Measurements from ENCODE around the gene TMEM185B.
A peak's percentile ranks its signal among the peaks of the same experiment; 100 is the strongest.

Gene TMEM185B

DNA sequence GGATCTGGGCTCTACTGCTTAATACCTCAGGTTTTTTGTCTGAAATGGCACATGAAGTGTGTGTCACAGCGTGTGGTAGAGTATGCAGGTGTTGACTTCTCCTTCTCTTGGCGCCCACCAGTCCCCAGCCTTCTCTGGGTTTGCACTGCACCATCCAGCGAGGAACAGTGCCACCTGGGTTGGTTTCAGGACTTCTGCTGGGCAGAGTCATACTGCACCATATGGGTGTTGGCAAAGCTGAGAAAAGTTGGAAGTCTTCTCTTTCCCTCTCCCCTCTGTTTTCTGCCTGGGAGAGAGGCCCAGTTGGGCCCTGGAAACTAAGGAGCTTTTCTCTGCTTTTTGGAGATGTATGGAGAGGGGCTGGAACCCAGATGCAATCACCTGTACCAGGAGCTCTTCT is 43.8 kb downstream of the TMEM185B start:
- Histone ChIP-seq H3K9me3 (no peaks in the 10 kb centered on the region), H3K4me1 (ENCODE audit: control insufficient read depth in 1 of 2, insufficient read depth in 1 of 2, low read depth in 1 of 2, low read length in 1 of 2) (peaks cover 27 to 38% of the 10 kb centered on the region in 2 experiments), H3K4me3 (ENCODE audit: low read depth in 1 of 2, low read length in 1 of 2) (no peak overlapping the region), H3K36me3 (no peaks in the 10 kb centered on the region), H3K27me3 (no peaks in the 10 kb centered on the region), H3K27ac (no peak overlapping the region)
- no peak for TF ChIP-seq CTCF (IDR thresholded peaks at IDR 0.05)

- Histone ChIP-seq H3K4me3 (ENCODE audit: low read depth in 1 of 2, low read length in 1 of 2) (no peak overlapping the region), H3K36me3 (no peaks in the 10 kb centered on the region), H3K27ac (peak overlapping the region; percentile 77), H3K9me3 (no peaks in the 10 kb centered on the region), H3K4me1 (ENCODE audit: control insufficient read depth in 1 of 2, insufficient read depth in 1 of 2, low read depth in 1 of 2, low read length in 1 of 2) (peaks cover 27 to 38% of the 10 kb centered on the region in 2 experiments), H3K27me3 (no peaks in the 10 kb centered on the region)
- no peak for TF ChIP-seq CTCF (IDR thresholded peaks at IDR 0.05)
These were observed 45.2 kb downstream of the TMEM185B start for GRCh38 chr2:120177973-120178372.

DNA sequence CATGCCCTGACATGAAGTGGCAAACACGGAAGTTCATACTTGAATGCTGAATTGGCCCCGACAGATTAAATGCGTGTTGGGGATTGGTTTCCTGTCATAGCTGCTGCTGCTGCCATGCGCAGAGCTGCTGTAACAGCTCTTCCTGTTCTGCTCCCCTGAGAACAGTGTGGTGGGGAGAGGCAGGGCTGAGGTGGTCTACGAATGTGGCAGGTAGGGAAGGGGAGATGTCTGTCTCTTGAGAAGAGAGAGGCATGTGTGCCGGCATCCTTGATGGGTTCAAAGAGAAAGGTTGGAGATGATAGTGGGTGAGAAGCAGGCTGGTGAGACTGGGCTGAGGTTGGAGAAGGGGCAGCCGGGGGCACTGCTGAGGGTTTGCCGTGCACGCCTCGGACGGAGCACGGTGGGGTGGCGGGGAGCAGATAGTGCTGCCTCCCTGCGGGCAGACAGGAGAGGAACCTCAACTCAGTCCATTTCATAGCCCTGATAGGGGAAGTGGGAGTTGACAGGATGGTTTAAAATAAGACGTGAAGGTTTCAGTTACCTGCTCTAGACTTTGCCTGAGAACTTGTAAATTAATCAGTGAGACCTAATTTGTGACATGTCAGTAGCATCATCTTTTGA is 46.1 kb downstream of the TMEM185B start:
- H3K4me1 ChIP-seq (ENCODE audit: control insufficient read depth in 1 of 2, insufficient read depth in 1 of 2, low read depth in 1 of 2, low read length in 1 of 2), result peaks cover 24 to 35% of the 10 kb centered on the region in 2 experiments
- no peaks in the 10 kb centered on the region for H3K9me3 ChIP-seq
- peak overlapping the region; percentile 69 to 71 for H3K4me3 ChIP-seq (ENCODE audit: low read depth in 1 of 2, low read length in 1 of 2)
- no peaks in the 10 kb centered on the region for H3K36me3 ChIP-seq
- H3K27ac ChIP-seq, result peak overlapping the region; percentile 77
- TF ChIP-seq CTCF (IDR thresholded peaks at IDR 0.05), result peak; percentile 77
- no peaks in the 10 kb centered on the region for H3K27me3 ChIP-seq

GRCh38 chr2:120176526-120176925 is 46.7 kb downstream of the TMEM185B start:
- Histone ChIP-seq H3K9me3 (no peaks in the 10 kb centered on the region), H3K4me1 (ENCODE audit: control insufficient read depth in 1 of 2, insufficient read depth in 1 of 2, low read depth in 1 of 2, low read length in 1 of 2) (peaks cover 19 to 29% of the 10 kb centered on the region in 2 experiments), H3K27ac (peak overlapping the region; percentile 77), H3K27me3 (no peaks in the 10 kb centered on the region), H3K36me3 (no peaks in the 10 kb centered on the region), H3K4me3 (ENCODE audit: low read depth in 1 of 2, low read length in 1 of 2) (peak overlapping the region; percentile 69 to 71)
- no peak for TF ChIP-seq CTCF (IDR thresholded peaks at IDR 0.05)

DNA sequence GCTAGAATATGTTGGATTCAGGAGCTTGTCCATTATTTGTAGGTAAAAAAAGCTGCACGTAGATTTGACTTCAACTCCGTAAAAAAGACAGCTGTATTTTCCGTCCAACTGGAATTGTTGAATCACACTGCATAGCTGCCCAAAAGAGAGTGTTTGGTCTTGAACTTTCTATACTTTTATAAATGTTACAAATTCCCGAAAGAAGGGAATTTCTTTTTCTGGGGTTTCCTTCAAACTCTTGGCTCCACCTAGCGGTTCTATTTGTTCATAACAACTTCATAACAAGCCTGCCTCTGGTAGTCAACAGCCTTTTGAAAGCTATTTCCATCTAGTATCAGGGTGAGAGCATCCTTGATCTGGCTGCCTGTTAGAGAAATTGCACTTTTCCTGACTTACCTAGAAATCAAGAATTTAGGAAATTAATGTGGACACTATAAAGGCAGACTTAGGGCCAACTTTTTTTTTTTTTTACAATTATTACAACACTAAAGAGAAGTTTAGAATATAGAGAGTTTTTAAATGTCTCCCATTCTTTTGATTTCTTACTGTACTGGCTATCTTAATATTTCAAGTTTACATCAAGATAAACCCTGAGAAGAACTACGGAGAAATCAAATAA is 48.1 kb downstream of the TMEM185B start:
- H3K4me3 ChIP-seq (ENCODE audit: low read depth in 1 of 2, low read length in 1 of 2), result no peak overlapping the region
- peak; percentile 75 for TF ChIP-seq CTCF (IDR thresholded peaks at IDR 0.05)
- no peak overlapping the region for H3K27ac ChIP-seq

More for the DNA sequence above, 48.1 kb downstream of the TMEM185B start:
- no peaks in the 10 kb centered on the region for H3K9me3 ChIP-seq
- H3K36me3 ChIP-seq, result no peaks in the 10 kb centered on the region
- peaks cover 19 to 29% of the 10 kb centered on the region in 2 experiments for H3K4me1 ChIP-seq (ENCODE audit: control insufficient read depth in 1 of 2, insufficient read depth in 1 of 2, low read depth in 1 of 2, low read length in 1 of 2)
- H3K27me3 ChIP-seq, result no peaks in the 10 kb centered on the region
